GM12878 (cell line): Measurements from ENCODE around the gene CAMTA1. TPM values are rescaled to one million over a fixed set of nuclear protein-coding genes. Genes with fewer than 3 reads are reported as not detected.

Source experiments
- ATAC-seq: fragments of 200-7000 bp; cut with Tn5 transposase; 3 replicates; pipeline ENCODE4 v1.9.1; 2020; ENCODE audit warnings: mild to moderate bottlenecking, moderate library complexity
- BruUV-seq: library from RNA; stranded (reverse); fragments of 400-500 nt; replicated peaks from 2 replicates; lab custom pipeline; 2021; lab: Mats Ljungman, UMichigan
- CTCF ChIA-PET: fragments of 300-600 bp; sonication (Branson Sonifier 250); formaldehyde crosslinking; extraction: SDS; loops from one replicate; lab custom pipeline; 2021; ENCODE audit warnings: inconsistent platforms; lab: Yijun Ruan, JAX
- POLR2A ChIA-PET: fragments of 350-600 bp; formaldehyde crosslinking; extraction: SDS; loops from one replicate; lab custom pipeline; 2021; ENCODE audit warnings: inconsistent platforms; lab: Charles Lee
- RAD21 ChIA-PET: fragments of 300-600 bp; sonication (Branson Sonifier 250); formaldehyde crosslinking; loops from one replicate; lab custom pipeline; 2023; ENCODE audit warnings: antibody characterized with exemption; ENCODE audit not compliant: unreplicated experiment; lab: Charles Lee
- SMC1A ChIA-PET: fragments of 300-600 bp; sonication (Branson Sonifier 250); formaldehyde crosslinking; loops from one replicate; lab custom pipeline; 2023; ENCODE audit not compliant: unreplicated experiment, uncharacterized antibody; lab: Charles Lee
- DNase-seq: peaks from one replicate; pipeline ENCODE4 v3.0.0-alpha.2; 2011; ENCODE audit warnings: low read depth, low spot score
- FAIRE-seq: peaks from 3 replicates; lab custom pipeline; 2011; peaks lifted over from hg19 to GRCh38; lab: Jason Lieb, UNC
- H2AFZ ChIP-seq: 2 replicates; pipeline ENCODE4 v1.6.0; 2011; ENCODE audit warnings: low read depth, low read length, control low read depth; ENCODE audit not compliant: control insufficient read depth
- H3K27ac ChIP-seq: 2 replicates; pipeline ENCODE4 v1.5.1; 2011; ENCODE audit warnings: control low read depth; ENCODE audit not compliant: control insufficient read depth, insufficient read depth
- H3K27me3 ChIP-seq, 2 experiments: replicated peaks in 1 of 2; 2 replicates each; pipeline versions ENCODE4 v1.6.0 to v1.6.1; 2011; ENCODE audit warnings: low read length in 1 of 2; ENCODE audit not compliant: control insufficient read depth in 2 of 2, insufficient read depth in 2 of 2
- H3K36me3 ChIP-seq, 2 experiments: 2 replicates each; pipeline ENCODE4 v1.5.1; 2011; ENCODE audit warnings: low read length in 1 of 2; ENCODE audit not compliant: control insufficient read depth in 2 of 2, insufficient read depth in 2 of 2
- H3K4me1 ChIP-seq: 2 replicates; pipeline ENCODE4 v1.6.1; 2011; ENCODE audit warnings: mild to moderate bottlenecking, low read length, moderate library complexity, mixed read lengths; ENCODE audit not compliant: control insufficient read depth, insufficient read depth
- H3K4me2 ChIP-seq: 2 replicates; pipeline ENCODE4 v1.6.0; 2011; ENCODE audit warnings: control low read depth; ENCODE audit not compliant: control insufficient read depth, insufficient read depth
- H3K4me3 ChIP-seq: fragments of 200-600 bp; sonication (generic); 2 replicates; pipeline ENCODE4 v1.5.1; 2016
- H3K79me2 ChIP-seq: 2 replicates; pipeline ENCODE4 v1.6.0; 2011; ENCODE audit warnings: low read length; ENCODE audit not compliant: control insufficient read depth, insufficient read depth
- H3K9ac ChIP-seq: 2 replicates; pipeline ENCODE4 v1.8.0; 2011; ENCODE audit warnings: low read length, control low read depth, mixed read lengths; ENCODE audit not compliant: control insufficient read depth, insufficient read depth
- H3K9me3 ChIP-seq: replicated peaks from 3 replicates; pipeline ENCODE4 v1.5.1; 2011; ENCODE audit warnings: mild to moderate bottlenecking, low read length; ENCODE audit not compliant: control insufficient read depth, insufficient read depth
- H4K20me1 ChIP-seq: 2 replicates; pipeline ENCODE4 v1.6.0; 2011; ENCODE audit not compliant: control insufficient read depth, insufficient read depth
- BCL11A ChIP-seq: IDR thresholded peaks from 2 replicates; pipeline ENCODE4 v1.6.1; 2011; ENCODE audit warnings: low read depth, low read length
- CBX3 ChIP-seq: fragments of 200-600 bp; sonication (generic); IDR thresholded peaks from 2 replicates; pipeline ENCODE4 v1.6.1; 2016; ENCODE audit warnings: low read depth, borderline replicate concordance
- FOXM1 ChIP-seq: IDR thresholded peaks from 2 replicates; pipeline ENCODE4 v1.6.1; 2012; ENCODE audit warnings: low read depth, mild to moderate bottlenecking, inconsistent platforms, low read length, moderate library complexity
- JUND ChIP-seq: IDR thresholded peaks from 2 replicates; pipeline ENCODE4 v1.6.1; 2012; ENCODE audit warnings: low read depth, mild to moderate bottlenecking, low read length, improper control_type of control experiment, moderate library complexity
- MYC ChIP-seq: IDR thresholded peaks from 2 replicates; pipeline ENCODE4 v1.6.1; 2011; ENCODE audit warnings: mild to moderate bottlenecking, low read length, moderate library complexity, inconsistent platforms; ENCODE audit not compliant: insufficient read depth, insufficient replicate concordance, insufficient read length, severe bottlenecking
- RAD51 ChIP-seq: fragments of 450-650 bp; IDR thresholded peaks from 2 replicates; pipeline ENCODE4 v1.6.1; 2016; ENCODE audit warnings: moderate library complexity, mild to moderate bottlenecking, inconsistent platforms
- RELB ChIP-seq: fragments of 450-650 bp; IDR thresholded peaks from 2 replicates; pipeline ENCODE4 v1.6.1; 2017; ENCODE audit warnings: low read depth, mild to moderate bottlenecking, moderate library complexity
- SP1 ChIP-seq: IDR thresholded peaks from one replicate; pipeline ENCODE4 v1.6.1; 2011; ENCODE audit warnings: low read depth, low read length
- TCF3 ChIP-seq: IDR thresholded peaks from 2 replicates; pipeline ENCODE4 v1.6.1; 2012; ENCODE audit warnings: low read depth, mild to moderate bottlenecking, low read length, borderline replicate concordance; ENCODE audit not compliant: insufficient read depth
- USF2 ChIP-seq: IDR thresholded peaks from 2 replicates; pipeline ENCODE4 v1.6.1; 2011; ENCODE audit warnings: low read depth, low read length, improper control_type of control experiment, borderline replicate concordance
- WGBS: methylation state at CpG from one replicate; pipeline ENCODE4 v1.1.6; 2016; ENCODE audit warnings: low lambda C conversion rate; ENCODE audit not compliant: insufficient replicate concordance, insufficient coverage; ENCODE audit errors: missing lambda C conversion rate; 5-methylcytosine and 5-hydroxymethylcytosine counted together
- in situ Hi-C: fragments of 300-500 bp; cut with MboI; formaldehyde crosslinking; loops from 9 replicates; pipeline ENCODE4 v1.14.3; 2018; ENCODE audit warnings: mixed read lengths
- intact Hi-C: fragments of 100-400 bp; cut with micrococcal nuclease; formaldehyde crosslinking; loops from one replicate; pipeline ENCODE4 v1.14.2; 2022; ENCODE audit not compliant: unreplicated experiment
- polyA plus RNA-seq, 11 experiments: library from polyadenylated mRNA; depleted of rRNA in 4 of 11; unstranded in 6 of 11; stranded (reverse) in 5 of 11; fragments of >200 nt; fragmentation: Nextera tagmentation in 4 of 11; fragmentation: Illumina TruSeq in 1 of 11; extraction: Ambion mirVana in 4 of 11; extraction: Trizol in 1 of 11; gene quantifications; 1 replicate in 1 of 11; 2 replicates in 10 of 11; pipeline versions ENCODE4 v1.2.1 to v1.2.3, GENCODE V29; 2011 to 2016; ENCODE audit warnings: inconsistent platforms in 2 of 11, missing spikeins in 2 of 11, low read depth in 1 of 11
- total RNA-seq, 4 experiments: library from RNA; depleted of rRNA in 3 of 4; stranded (reverse); fragments of >200 nt in 3 of 4; fragmentation: Illumina TruSeq in 1 of 4; extraction: Trizol in 1 of 4; gene quantifications; 2 replicates each; pipeline versions ENCODE4 v1.2.1 to v1.2.3, GENCODE V29; 2013 to 2021
- TF ChIP-seq, protein P1 (sequence below), 3 experiments: IDR thresholded peaks in 2 of 3; conservative IDR thresholded peaks in 1 of 3; 2 replicates each; pipeline ENCODE4 v1.5.1; 2011; ENCODE audit warnings: low read depth in 3 of 3, low read length in 3 of 3, mild to moderate bottlenecking in 3 of 3, control low read depth in 2 of 3, moderate library complexity in 2 of 3, inconsistent platforms in 1 of 3, mixed read lengths in 1 of 3; ENCODE audit not compliant: control insufficient read depth in 2 of 3, insufficient read depth in 1 of 3; ENCODE audit errors: extremely low read depth in 1 of 3
- TF ChIP-seq, protein P2 (sequence below): fragments of 450-650 bp; IDR thresholded peaks from 2 replicates; pipeline ENCODE4 v1.6.1; 2016; ENCODE audit warnings: mild to moderate bottlenecking

CAMTA1 gene
- total and polyA plus RNA-seq, 10 of the 15 experiments (the other 5 are each of a cell fraction or from before 2014, with no cell fraction given): 37.7 to 148 (median 76.4) TPM

DNA sequence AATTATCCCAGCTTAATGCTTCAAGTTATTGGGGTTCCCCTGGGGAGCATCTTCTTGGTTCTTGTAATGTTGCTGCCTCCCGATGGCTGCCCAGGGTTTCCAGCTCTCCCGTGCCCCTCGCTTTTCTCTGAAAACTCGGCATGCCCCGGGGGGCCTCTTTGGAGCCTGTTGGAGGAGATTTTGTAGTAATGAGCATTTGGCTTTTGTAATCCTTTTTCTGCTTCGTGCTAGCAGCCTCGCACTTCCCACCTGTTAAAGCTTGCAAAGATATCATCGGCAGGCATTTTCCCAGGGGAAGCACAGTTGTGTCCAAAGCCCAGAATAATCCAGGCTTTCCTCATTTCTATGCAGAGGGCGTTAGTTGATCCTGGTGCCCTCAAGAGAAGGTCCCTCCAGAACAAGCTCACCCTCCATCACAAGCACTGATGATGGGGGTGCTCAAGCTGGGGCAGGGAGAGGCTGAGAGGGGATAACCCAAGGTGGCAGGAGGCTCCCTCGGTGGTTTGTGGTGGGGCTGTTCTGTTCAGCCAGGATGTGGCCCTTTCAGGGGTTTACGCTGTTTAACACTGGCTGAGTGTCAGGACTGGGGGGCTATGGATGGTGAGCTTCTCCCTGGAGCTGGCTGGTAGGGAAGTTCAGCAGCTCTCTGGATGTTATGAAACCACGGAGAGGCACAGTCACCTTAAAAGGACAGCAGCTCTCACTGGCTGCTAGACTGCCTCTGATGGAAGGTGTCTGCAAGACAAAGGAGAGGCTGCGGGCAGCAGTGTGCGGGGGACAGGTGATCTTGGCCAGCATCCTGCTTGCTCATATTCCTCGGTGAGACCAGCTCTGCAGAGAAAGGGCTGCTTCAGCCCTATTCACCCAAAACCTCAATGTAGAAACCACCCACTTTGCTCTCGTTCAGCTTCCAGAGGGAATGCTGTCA, 508.7 kb downstream of the CAMTA1 start:
- no peak for ATAC-seq
- Histone ChIP-seq H3K4me1 (no peaks in the 10 kb centered on the region), H3K36me3 (no peaks in the 10 kb centered on the region), H3K27ac (no peak overlapping the region), H3K4me3 (no peak overlapping the region), H3K79me2 (no peaks in the 10 kb centered on the region), H3K9ac (no peak overlapping the region), H3K4me2 (no peak overlapping the region), H3K9me3 (no peaks in the 10 kb centered on the region; the same call in 2 of the 3 replicates), H4K20me1 (no peaks in the 10 kb centered on the region), H3K27me3 (peaks cover 0 to 2% of the 10 kb centered on the region in 2 experiments; a peak in 2 of 4 replicates), H2AFZ (no peak overlapping the region)
- CTCF ChIA-PET: no interaction called here
- SMC1A ChIA-PET: interaction anchor here (0.6 kb wide), 1 partner anchor 301 kb away, joined by 3 read pairs; no protein-coding TSS in a partner anchor
- POLR2A ChIA-PET: no interaction called here
- BruUV-seq: no TSS peak
- no peak for DNase-seq
- WGBS: 31% methylated on average over 16 of the region's 16 CpGs
- FAIRE-seq: no peak
- in situ Hi-C loops: no loop called here
- intact Hi-C loops: no loop called here
- RAD21 ChIA-PET: no interaction called here
- TF ChIP-seq RAD51 (no peak), SP1 (no peak), BCL11A (no peak), CBX3 (no peak), USF2 (no peak), RELB (no peak), JUND (no peak), TCF3 (no peak), FOXM1 (no peak), MYC (no peak)
- TF ChIP-seq, protein P1, sequence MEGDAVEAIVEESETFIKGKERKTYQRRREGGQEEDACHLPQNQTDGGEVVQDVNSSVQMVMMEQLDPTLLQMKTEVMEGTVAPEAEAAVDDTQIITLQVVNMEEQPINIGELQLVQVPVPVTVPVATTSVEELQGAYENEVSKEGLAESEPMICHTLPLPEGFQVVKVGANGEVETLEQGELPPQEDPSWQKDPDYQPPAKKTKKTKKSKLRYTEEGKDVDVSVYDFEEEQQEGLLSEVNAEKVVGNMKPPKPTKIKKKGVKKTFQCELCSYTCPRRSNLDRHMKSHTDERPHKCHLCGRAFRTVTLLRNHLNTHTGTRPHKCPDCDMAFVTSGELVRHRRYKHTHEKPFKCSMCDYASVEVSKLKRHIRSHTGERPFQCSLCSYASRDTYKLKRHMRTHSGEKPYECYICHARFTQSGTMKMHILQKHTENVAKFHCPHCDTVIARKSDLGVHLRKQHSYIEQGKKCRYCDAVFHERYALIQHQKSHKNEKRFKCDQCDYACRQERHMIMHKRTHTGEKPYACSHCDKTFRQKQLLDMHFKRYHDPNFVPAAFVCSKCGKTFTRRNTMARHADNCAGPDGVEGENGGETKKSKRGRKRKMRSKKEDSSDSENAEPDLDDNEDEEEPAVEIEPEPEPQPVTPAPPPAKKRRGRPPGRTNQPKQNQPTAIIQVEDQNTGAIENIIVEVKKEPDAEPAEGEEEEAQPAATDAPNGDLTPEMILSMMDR (IDR thresholded peaks at IDR 0.05 in 2 of 3, conservative IDR thresholded peaks at IDR 0.05 in 1 of 3; ENCODE audit: control insufficient read depth in 2 of 3, extremely low read depth in 1 of 3, insufficient read depth in 1 of 3, low read depth in 3 of 3, low read length in 3 of 3): no peak
- TF ChIP-seq, protein P2, sequence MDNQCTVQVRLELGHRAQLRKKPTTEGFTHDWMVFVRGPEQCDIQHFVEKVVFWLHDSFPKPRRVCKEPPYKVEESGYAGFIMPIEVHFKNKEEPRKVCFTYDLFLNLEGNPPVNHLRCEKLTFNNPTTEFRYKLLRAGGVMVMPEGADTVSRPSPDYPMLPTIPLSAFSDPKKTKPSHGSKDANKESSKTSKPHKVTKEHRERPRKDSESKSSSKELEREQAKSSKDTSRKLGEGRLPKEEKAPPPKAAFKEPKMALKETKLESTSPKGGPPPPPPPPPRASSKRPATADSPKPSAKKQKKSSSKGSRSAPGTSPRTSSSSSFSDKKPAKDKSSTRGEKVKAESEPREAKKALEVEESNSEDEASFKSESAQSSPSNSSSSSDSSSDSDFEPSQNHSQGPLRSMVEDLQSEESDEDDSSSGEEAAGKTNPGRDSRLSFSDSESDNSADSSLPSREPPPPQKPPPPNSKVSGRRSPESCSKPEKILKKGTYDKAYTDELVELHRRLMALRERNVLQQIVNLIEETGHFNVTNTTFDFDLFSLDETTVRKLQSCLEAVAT: no peak
